ENCODE data around the gene NAP1L1. TPM values are rescaled to one million over a fixed set of nuclear protein-coding genes. Genes with fewer than 3 reads are reported as not detected.
A peak's percentile ranks its signal among the peaks of the same experiment; 100 is the strongest.

NAP1L1 gene
- total RNA-seq, 1 experiment from 2014 or later = 837 TPM

GRCh38 chr12:76030341-76031080, 54.0 kb downstream of the NAP1L1 start:
- BruUV-seq (replicated peaks) = no TSS peak
- peak overlapping the region; percentile 86 for H3K27ac ChIP-seq (ENCODE audit: low read depth, low read length, poor library complexity, severe bottlenecking)

GRCh38 chr12:76029982-76030340, 54.5 kb downstream of the NAP1L1 start:
- H3K27ac ChIP-seq (ENCODE audit: low read depth, low read length, poor library complexity, severe bottlenecking) = no peak overlapping the region

More at GRCh38 chr12:76030341-76031080, 54.0 kb downstream of the NAP1L1 start:
- H3K36me3 ChIP-seq (ENCODE audit: insufficient read depth, low read length, poor library complexity, severe bottlenecking) = no peaks in the 10 kb centered on the region
- CTCF ChIA-PET = interaction anchor here (0.6 kb wide), 1 partner anchor 405 kb away, joined by 4 read pairs; no protein-coding TSS in a partner anchor
- H3K27me3 ChIP-seq (replicated peaks; ENCODE audit: insufficient read depth, low read depth, low read length, poor library complexity) = no peaks in the 10 kb centered on the region
- POLR2A ChIA-PET (ENCODE audit: low non-redundant PET) = interaction anchor here (0.7 kb wide), 1 partner anchor 465 kb away, joined by 6 read pairs; no protein-coding TSS in a partner anchor
- intact Hi-C loops (cut with micrococcal nuclease; ENCODE audit: unreplicated experiment) = loop anchor here (2.0 to 10.0 kb wide), 6 partner anchors 83 to 696 kb away; partner anchors contain the start of genes CAPS2 and GLIPR1L1
- no peak for TF ChIP-seq EZH2 (IDR thresholded peaks at IDR 0.05; ENCODE audit: borderline replicate concordance, low read depth, low read length, poor library complexity, severe bottlenecking)
- TF ChIP-seq CTCF (conservative IDR thresholded peaks at IDR 0.05; ENCODE audit: low read depth, low read length) = no peak
- H3K4me1 ChIP-seq (ENCODE audit: insufficient read depth, low read length, poor library complexity, severe bottlenecking) = peaks cover 9% of the 10 kb centered on the region
- no peaks in the 10 kb centered on the region for H3K9me3 ChIP-seq (ENCODE audit: low read depth, low read length, poor library complexity, severe bottlenecking)
- DNase-seq (ENCODE audit: low spot score) = peak; percentile 25
- H3K4me3 ChIP-seq (ENCODE audit: low read depth, low read length, poor library complexity, severe bottlenecking) = peak overlapping the region; percentile 84

More at GRCh38 chr12:76029982-76030340, 54.5 kb downstream of the NAP1L1 start:
- intact Hi-C loops (cut with micrococcal nuclease; ENCODE audit: unreplicated experiment) = loop anchor here (2.0 to 10.0 kb wide), 6 partner anchors 83 to 695 kb away; partner anchors contain the start of genes CAPS2 and GLIPR1L1
- ChIA-PET CTCF (no interaction called here), POLR2A (ENCODE audit: low non-redundant PET) (interaction anchor here (0.7 kb wide), 1 partner anchor 465 kb away, joined by 6 read pairs; no protein-coding TSS in a partner anchor)
- no peak for TF ChIP-seq CTCF (conservative IDR thresholded peaks at IDR 0.05; ENCODE audit: low read depth, low read length)
- TF ChIP-seq EZH2 (IDR thresholded peaks at IDR 0.05; ENCODE audit: borderline replicate concordance, low read depth, low read length, poor library complexity, severe bottlenecking) = no peak
- BruUV-seq (replicated peaks) = no TSS peak
- Histone ChIP-seq H3K4me3 (ENCODE audit: low read depth, low read length, poor library complexity, severe bottlenecking) (peak overlapping the region; percentile 84), H3K9me3 (ENCODE audit: low read depth, low read length, poor library complexity, severe bottlenecking) (no peaks in the 10 kb centered on the region), H3K4me1 (ENCODE audit: insufficient read depth, low read length, poor library complexity, severe bottlenecking) (peaks cover 12% of the 10 kb centered on the region), H3K36me3 (ENCODE audit: insufficient read depth, low read length, poor library complexity, severe bottlenecking) (no peaks in the 10 kb centered on the region), H3K27me3 (replicated peaks; ENCODE audit: insufficient read depth, low read depth, low read length, poor library complexity) (no peaks in the 10 kb centered on the region)
- no peak for DNase-seq (ENCODE audit: low spot score)

All from A673 (cell line).